CD4-positive, alpha-beta T cell treated with Interleukin-15 for 4 hours (primary cell): ENCODE data around the gene IGLON5.

Source experiments
- DNase-seq: peaks from one replicate; pipeline ENCODE4 v3.0.0-alpha.2; 2020; ENCODE audit warnings: low spot score

The IGLON5 gene

GRCh38 chr19:51364200-51365106 lies 53.0 kb downstream of the IGLON5 start:
- DNase-seq = no peak

- DNase-seq = peak; percentile 22
Observed at GRCh38 chr19:51365211-51365964, 53.9 kb downstream of the IGLON5 start.

- DNase-seq = no peak
Observed at GRCh38 chr19:51365965-51366388, 54.5 kb downstream of the IGLON5 start, which contains the start of gene ETFB. Gene ETFB (minus strand): TSS chr19:51366388. CDS start chr19:51366326, 62 bp downstream.

GRCh38 chr19:51366389-51367254 lies 55.2 kb downstream of the IGLON5 start:
- peak; percentile 94 for DNase-seq

GRCh38 chr19:51367255-51367564 lies 55.8 kb downstream of the IGLON5 start:
- DNase-seq = no peak

- DNase-seq = peak; percentile 98
Observed at GRCh38 chr19:51367565-51368365, 56.3 kb downstream of the IGLON5 start.

- DNase-seq = peak; percentile 43
Observed at GRCh38 chr19:51368366-51369282, 57.2 kb downstream of the IGLON5 start, which contains the start of gene CLDND2. Gene CLDND2 (minus strand): TSS chr19:51369003. CDS start chr19:51368577, 426 bp downstream.

GRCh38 chr19:51370230-51370629 lies 58.8 kb downstream of the IGLON5 start:
- DNase-seq = no peak

GRCh38 chr19:51371186-51371690 lies 59.8 kb downstream of the IGLON5 start:
- DNase-seq = no peak

GRCh38 chr19:51372021-51372648 lies 60.7 kb downstream of the IGLON5 start:
- no peak for DNase-seq

GRCh38 chr19:51372649-51373504 lies 61.4 kb downstream of the IGLON5 start, which contains the start of gene NKG7:
Gene NKG7 (minus strand): TSS chr19:51372654. CDS start chr19:51372535, 119 bp downstream.
- DNase-seq = peak; percentile 93

- no peak for DNase-seq
Observed at GRCh38 chr19:51375504-51376221, 64.2 kb downstream of the IGLON5 start.

GRCh38 chr19:51377422-51377821 lies 66.0 kb downstream of the IGLON5 start:
- no peak for DNase-seq

- DNase-seq = no peak
Observed at GRCh38 chr19:51380379-51380778, 68.9 kb downstream of the IGLON5 start.
